Fibroblast of villous mesenchyme (primary cell): ENCODE data around the gene CFAP74. TPM values are rescaled to one million over a fixed set of nuclear protein-coding genes. Genes with fewer than 3 reads are reported as not detected.

Experiments
- DNase-seq: peaks from one replicate; pipeline ENCODE4 v3.0.0-alpha.2; 2010; ENCODE audit warnings: low read depth
- H3K4me3 ChIP-seq: 2 replicates; pipeline ENCODE4 v1.5.1; 2011; ENCODE audit warnings: low read depth, mild to moderate bottlenecking, low read length
- CTCF ChIP-seq: IDR thresholded peaks from 2 replicates; pipeline ENCODE4 v1.5.1; 2012; ENCODE audit warnings: low read depth, mild to moderate bottlenecking, low read length; ENCODE audit not compliant: insufficient read depth
- total RNA-seq: library from RNA; depleted of rRNA; stranded (reverse); fragments of >200 nt; gene quantifications from 2 replicates; pipeline ENCODE4 v1.2.3, GENCODE V29; 2012

The CFAP74 gene
- total RNA-seq, 1 donor = not detected

DNA sequence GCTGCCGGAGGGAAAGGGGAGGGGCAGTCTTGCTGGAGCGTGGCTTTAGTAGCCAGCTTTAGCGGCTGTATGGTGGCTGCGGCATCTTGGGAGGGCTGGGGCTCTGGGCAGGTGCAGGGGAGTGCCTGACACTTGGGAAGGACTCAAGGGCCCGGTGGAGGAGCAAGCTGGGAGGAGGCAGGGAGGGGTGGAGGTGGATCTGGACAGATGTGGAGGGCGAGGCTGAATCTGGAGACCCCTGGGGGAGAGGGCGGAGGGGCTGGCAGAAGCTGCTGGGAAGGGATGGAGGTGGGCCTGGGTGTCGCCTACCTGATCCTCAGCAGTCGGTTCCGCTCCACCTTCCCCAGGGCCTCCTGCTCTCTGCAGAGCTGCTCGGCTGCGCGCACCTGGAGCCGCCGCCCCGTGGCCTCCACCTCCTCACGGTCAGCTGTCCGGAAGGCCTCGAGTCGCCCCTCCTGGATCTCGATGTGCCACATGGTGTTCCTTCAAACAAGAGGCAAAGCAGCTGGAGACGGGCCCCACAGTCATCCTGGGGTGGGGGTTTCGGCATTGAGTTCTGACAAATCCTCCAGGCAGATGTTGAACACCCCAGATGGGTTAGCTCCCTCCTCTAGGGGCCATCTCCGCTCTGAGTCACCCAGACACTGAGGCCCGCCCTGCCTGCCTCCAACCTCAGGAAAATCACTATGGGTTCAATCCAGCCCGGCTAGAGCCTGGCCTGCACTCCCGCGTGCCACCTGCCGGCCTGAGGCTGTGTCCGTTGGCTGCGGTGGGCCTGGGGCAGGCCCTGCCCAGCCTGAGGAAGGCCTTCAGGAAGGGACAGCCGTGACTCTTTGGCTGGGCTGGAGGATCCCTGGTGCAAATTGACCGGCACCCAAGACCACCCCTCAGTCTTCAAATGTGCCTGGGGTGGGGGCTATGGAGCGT, 29.6 kb downstream of the CFAP74 start:
- H3K4me3 ChIP-seq = no peak overlapping the region
- DNase-seq = no peak
- TF ChIP-seq CTCF = no peak

- DNase-seq = no peak
- H3K4me3 ChIP-seq = no peak overlapping the region
- TF ChIP-seq CTCF = no peak
Observed at GRCh38 chr1:1972976-1973715, 30.4 kb downstream of the CFAP74 start.

GRCh38 chr1:1971688-1972087, 31.9 kb downstream of the CFAP74 start:
- no peak overlapping the region for H3K4me3 ChIP-seq
- TF ChIP-seq CTCF = no peak
- no peak for DNase-seq

DNA sequence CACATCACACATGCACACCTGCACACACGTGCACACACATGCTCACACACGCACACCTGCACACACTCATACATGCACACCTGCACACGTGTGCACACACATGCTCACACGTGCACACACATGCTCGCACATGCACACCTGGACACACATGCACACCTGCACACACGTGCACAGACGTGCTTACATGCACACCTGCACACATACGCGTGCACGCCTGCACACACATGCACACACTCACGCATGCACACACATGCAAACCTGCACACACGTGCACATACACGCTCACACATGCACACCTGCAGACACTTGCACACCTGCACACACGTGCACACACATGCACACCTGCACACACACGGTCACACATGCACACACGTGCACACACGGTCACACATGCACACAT, 32.6 kb downstream of the CFAP74 start:
- H3K4me3 ChIP-seq = no peak overlapping the region
- TF ChIP-seq CTCF = no peak
- no peak for DNase-seq

- H3K4me3 ChIP-seq = no peak overlapping the region
- DNase-seq = no peak
- no peak for TF ChIP-seq CTCF
Observed at GRCh38 chr1:1969953-1970716, 33.5 kb downstream of the CFAP74 start.

DNA sequence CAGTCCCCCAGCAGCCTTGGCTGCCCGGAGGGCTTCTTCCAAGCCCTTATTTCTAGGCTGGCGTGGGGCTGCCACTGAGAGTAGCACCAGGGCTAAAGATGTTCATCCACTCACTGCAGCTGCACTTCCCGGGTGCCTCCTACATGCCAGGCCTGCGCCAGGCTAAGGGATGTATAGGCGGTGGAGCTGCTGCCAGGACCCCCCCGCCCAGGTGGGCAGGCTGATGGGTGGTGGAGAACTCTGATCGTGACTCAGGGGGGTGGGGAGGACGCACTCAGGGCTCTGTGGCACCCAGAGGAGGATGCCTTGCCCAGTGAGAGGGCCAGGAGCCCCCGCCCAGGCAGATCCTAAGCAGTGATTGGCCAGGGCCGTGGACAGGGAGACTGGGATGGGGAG, 34.1 kb downstream of the CFAP74 start:
- no peak for TF ChIP-seq CTCF
- H3K4me3 ChIP-seq = no peak overlapping the region
- DNase-seq = no peak
